Ovary (tissue), 10 donors: ENCODE measurements around the gene LTBP4. TPM values are rescaled to one million over a fixed set of nuclear protein-coding genes. Genes with fewer than 3 reads are reported as not detected.

Experiments
- DNase-seq, 5 donors: peaks; one replicate each; pipeline ENCODE4 v3.0.0-alpha.2; 2019 to 2020
- H3K27ac ChIP-seq, 2 donors: fragments of 200-600 bp; one replicate each; pipeline versions ENCODE4 v1.5.1 to v1.8.0; 2019 to 2022
- H3K27me3 ChIP-seq: fragments of 200-600 bp; one replicate; pipeline ENCODE4 v1.8.0; 2022
- H3K36me3 ChIP-seq: fragments of 200-600 bp; sonication (generic); one replicate; pipeline ENCODE4 v1.5.1; 2019
- H3K4me1 ChIP-seq: one replicate; pipeline ENCODE4 v1.8.1; 2013; ENCODE audit warnings: mild to moderate bottlenecking, moderate library complexity; ENCODE audit not compliant: insufficient read depth
- H3K4me3 ChIP-seq: fragments of 200-600 bp; sonication (generic); one replicate; pipeline ENCODE4 v1.5.1; 2017
- H3K9me3 ChIP-seq, 2 donors: fragments of 200-600 bp in 1 of 2; sonication (generic) in 1 of 2; one replicate each; pipeline versions ENCODE4 v1.5.1 to v1.8.1; 2013 to 2019; ENCODE audit warnings: mild to moderate bottlenecking in 1 of 2, moderate library complexity in 1 of 2
- EP300 ChIP-seq: sonication (generic); formaldehyde crosslinking; IDR thresholded peaks from one replicate; pipeline ENCODE4 v1.6.1; 2017; ENCODE audit warnings: antibody characterized with exemption
- POLR2A ChIP-seq: fragments of 450-650 bp; IDR thresholded peaks from one replicate; pipeline ENCODE4 v1.6.1; 2017; ENCODE audit warnings: antibody characterized with exemption, mild to moderate bottlenecking, moderate library complexity
- WGBS, 3 donors: extraction: QIAGEN DNeasy Blood & Tissue Kit in 1 of 3; methylation state at CpG; one replicate each; pipeline versions ENCODE4 v1.1.5 to v1.1.7; 2013 to 2017; 5-methylcytosine and 5-hydroxymethylcytosine counted together
- intact Hi-C, 4 donors: fragments of 100-400 bp; cut with DNase I; formaldehyde crosslinking; loops; one replicate each; pipeline versions ENCODE4 v1.11.0 to v1.15.1; 2022 to 2023
- long read RNA-seq, 3 donors: library from polyadenylated mRNA in 2 of 3; unstranded in 2 of 3; transcript quantifications; one replicate each; pipeline ENCODE4 v2.0.0 and lab custom pipeline, GENCODE V29; 2021 to 2026
- polyA plus RNA-seq, 2 donors: library from polyadenylated mRNA; stranded (reverse); fragments of 200-250 nt in 1 of 2; fragments of 350-450 nt in 1 of 2; fragmentation: Illumina TruSeq in 1 of 2; extraction: RNeasy Lipid Tissue Mini Kit (QIAGEN cat#74804) in 1 of 2; gene quantifications; one replicate each; pipeline ENCODE4 v1.2.3, GENCODE V29; 2013 to 2014
- total RNA-seq, 7 donors: library from RNA; depleted of rRNA in 2 of 7; stranded (reverse); fragments of >200 nt in 2 of 7; fragmentation: NEBNext Ultra II Directional in 3 of 7; extraction: Animal tissue kit (Norgen Biotek cat#: 25700) in 3 of 7; gene quantifications; one replicate each; pipeline versions ENCODE4 v1.1.0 to v1.2.4, GENCODE V29; 2016 to 2023
- TF ChIP-seq, protein P1 (sequence below), 3 donors: fragments of 450-650 bp in 2 of 3; fragments of 200-600 bp in 1 of 3; IDR thresholded peaks; one replicate each; pipeline versions ENCODE4 v1.5.1 to v1.8.0; 2016 to 2022; ENCODE audit warnings: antibody characterized with exemption in 3 of 3, mild to moderate bottlenecking in 1 of 3
- donor health status: DM: no; HTN: no; CAD: no; lungs with moderate emphysema.
- donor health status: DM: no; HTN: no; CAD: no.
- donor health status: Bipolar disorder and iron deficiency.
- donor health status: DM: yes; HTN: yes; CAD: no.
- donor health status: DM: no; HTN: no; CAD: no.
- donor health status: DM: yes; HTN: yes; CAD: no.

The LTBP4 gene, protein sequence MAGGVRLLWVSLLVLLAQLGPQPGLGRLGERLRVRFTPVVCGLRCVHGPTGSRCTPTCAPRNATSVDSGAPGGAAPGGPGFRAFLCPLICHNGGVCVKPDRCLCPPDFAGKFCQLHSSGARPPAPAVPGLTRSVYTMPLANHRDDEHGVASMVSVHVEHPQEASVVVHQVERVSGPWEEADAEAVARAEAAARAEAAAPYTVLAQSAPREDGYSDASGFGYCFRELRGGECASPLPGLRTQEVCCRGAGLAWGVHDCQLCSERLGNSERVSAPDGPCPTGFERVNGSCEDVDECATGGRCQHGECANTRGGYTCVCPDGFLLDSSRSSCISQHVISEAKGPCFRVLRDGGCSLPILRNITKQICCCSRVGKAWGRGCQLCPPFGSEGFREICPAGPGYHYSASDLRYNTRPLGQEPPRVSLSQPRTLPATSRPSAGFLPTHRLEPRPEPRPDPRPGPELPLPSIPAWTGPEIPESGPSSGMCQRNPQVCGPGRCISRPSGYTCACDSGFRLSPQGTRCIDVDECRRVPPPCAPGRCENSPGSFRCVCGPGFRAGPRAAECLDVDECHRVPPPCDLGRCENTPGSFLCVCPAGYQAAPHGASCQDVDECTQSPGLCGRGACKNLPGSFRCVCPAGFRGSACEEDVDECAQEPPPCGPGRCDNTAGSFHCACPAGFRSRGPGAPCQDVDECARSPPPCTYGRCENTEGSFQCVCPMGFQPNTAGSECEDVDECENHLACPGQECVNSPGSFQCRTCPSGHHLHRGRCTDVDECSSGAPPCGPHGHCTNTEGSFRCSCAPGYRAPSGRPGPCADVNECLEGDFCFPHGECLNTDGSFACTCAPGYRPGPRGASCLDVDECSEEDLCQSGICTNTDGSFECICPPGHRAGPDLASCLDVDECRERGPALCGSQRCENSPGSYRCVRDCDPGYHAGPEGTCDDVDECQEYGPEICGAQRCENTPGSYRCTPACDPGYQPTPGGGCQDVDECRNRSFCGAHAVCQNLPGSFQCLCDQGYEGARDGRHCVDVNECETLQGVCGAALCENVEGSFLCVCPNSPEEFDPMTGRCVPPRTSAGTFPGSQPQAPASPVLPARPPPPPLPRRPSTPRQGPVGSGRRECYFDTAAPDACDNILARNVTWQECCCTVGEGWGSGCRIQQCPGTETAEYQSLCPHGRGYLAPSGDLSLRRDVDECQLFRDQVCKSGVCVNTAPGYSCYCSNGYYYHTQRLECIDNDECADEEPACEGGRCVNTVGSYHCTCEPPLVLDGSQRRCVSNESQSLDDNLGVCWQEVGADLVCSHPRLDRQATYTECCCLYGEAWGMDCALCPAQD (N-terminal part only)
- total RNA-seq (100 to 1,000 TPM; 214 to 840 (median 547) TPM), polyA plus RNA-seq (100 to 1,000 TPM; 152 to 488 TPM)
- long read RNA-seq, donor 1, full-length matches to known transcripts: 17 of 386 reads
- long read RNA-seq, donor 1, partial matches to known transcripts: 326 of 386 reads
- long read RNA-seq, donor 1, other reads (novel, unspliced or antisense): 43 of 386 reads
- long read RNA-seq, donor 2, full-length matches to known transcripts: 9 of 26 reads
- long read RNA-seq, donor 2, partial matches to known transcripts: 17 of 26 reads
- long read RNA-seq, donor 2, other reads (novel, unspliced or antisense): 0 of 26 reads
- long read RNA-seq, donor 3, full-length matches to known transcripts: 190 of 1,444 reads
- long read RNA-seq, donor 3, partial matches to known transcripts: 783 of 1,444 reads
- long read RNA-seq, donor 3, other reads (novel, unspliced or antisense): 471 of 1,444 reads

- WGBS, 3 donors: 0 to 2% (median 1%) methylated on average over 51 to 82 of the region's 82 CpGs
- no peaks in the 10 kb centered on the region for H3K36me3 ChIP-seq
- no peak for TF ChIP-seq EP300
- TF ChIP-seq, protein P1, sequence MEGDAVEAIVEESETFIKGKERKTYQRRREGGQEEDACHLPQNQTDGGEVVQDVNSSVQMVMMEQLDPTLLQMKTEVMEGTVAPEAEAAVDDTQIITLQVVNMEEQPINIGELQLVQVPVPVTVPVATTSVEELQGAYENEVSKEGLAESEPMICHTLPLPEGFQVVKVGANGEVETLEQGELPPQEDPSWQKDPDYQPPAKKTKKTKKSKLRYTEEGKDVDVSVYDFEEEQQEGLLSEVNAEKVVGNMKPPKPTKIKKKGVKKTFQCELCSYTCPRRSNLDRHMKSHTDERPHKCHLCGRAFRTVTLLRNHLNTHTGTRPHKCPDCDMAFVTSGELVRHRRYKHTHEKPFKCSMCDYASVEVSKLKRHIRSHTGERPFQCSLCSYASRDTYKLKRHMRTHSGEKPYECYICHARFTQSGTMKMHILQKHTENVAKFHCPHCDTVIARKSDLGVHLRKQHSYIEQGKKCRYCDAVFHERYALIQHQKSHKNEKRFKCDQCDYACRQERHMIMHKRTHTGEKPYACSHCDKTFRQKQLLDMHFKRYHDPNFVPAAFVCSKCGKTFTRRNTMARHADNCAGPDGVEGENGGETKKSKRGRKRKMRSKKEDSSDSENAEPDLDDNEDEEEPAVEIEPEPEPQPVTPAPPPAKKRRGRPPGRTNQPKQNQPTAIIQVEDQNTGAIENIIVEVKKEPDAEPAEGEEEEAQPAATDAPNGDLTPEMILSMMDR (IDR thresholded peaks at IDR 0.05): peak in 1 of 3 donors; percentile 5
- TF ChIP-seq POLR2A: peak; percentile 41
- no peaks in the 10 kb centered on the region for H3K27me3 ChIP-seq
- peak; percentile 82 to 91 (median 88) for DNase-seq
- H3K27ac ChIP-seq: peak within 1 kb of the TSS; percentile 87 to 92
- intact Hi-C loops: loop anchor here in 3 of 4 donors (5.0 to 10.0 kb wide), 2 partner anchors 137 to 179 kb away; partner anchors contain the start of genes BLVRB (in 2 of the 3) and SPTBN4 (in 2 of the 3)
- H3K4me3 ChIP-seq: peak within 1 kb of the TSS; percentile 60
- H3K9me3 ChIP-seq: no peaks in the 10 kb centered on the region
- H3K4me1 ChIP-seq: peaks cover 13% of the 10 kb centered on the region
Measured at GRCh38 chr19:40601134-40601974, at the start of gene LTBP4. LTBP4 (plus strand) TSS chr19:40601369; CDS start chr19:40601388, 19 bp downstream.

GRCh38 chr19:40552848-40553247 is 48.3 kb upstream of the LTBP4 start:
- WGBS, 3 donors: 86 to 93% (median 92%) methylated on average over 3 of the region's 3 CpGs
- intact Hi-C loops: no loop called here

DNA sequence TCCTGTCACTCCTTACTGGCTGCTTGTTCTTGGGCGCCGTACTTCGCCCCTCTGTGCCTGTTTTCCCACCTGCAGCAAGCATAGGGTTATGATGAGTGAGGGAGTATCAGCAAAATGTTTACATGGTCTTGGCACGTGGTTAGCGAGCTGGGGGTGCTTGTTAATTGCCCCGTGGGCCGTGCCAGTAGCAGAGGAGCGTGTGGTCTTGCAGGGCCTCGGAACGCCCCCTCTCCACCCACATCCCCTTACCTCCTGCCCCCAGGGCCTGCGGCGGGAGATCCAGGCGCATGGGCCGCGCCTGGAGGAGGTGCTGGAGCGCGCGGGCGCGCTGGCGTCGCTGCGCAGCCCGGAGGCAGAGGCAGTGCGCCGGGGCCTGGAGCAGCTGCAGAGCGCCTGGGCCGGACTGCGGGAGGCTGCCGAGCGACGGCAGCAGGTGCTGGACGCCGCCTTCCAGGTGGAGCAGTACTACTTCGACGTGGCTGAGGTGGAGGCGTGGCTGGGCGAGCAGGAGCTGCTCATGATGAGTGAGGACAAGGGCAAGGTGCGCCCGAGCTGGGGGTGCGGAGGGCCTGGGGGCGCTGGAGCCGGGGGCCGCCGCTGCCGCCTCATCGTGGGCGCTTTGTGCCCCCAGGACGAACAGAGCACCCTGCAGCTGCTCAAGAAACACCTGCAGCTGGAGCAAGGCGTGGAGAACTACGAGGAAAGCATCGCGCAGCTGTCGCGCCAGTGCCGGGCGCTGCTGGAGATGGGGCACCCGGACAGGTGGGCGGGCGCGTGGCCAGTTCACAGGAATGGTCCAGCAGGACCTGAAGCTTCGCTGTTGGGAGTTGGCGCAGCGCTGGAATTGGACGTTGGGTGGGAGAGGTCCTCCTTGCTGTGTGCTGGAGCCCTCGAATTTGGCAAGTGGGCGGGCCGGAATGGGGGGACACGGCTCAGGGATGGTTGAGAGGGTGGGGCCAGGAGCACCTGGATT is 47.0 kb upstream of the LTBP4 start:
- no peak overlapping the region for H3K27ac ChIP-seq
- H3K4me3 ChIP-seq: no peak overlapping the region
- H3K4me1 ChIP-seq: no peaks in the 10 kb centered on the region
- intact Hi-C loops: no loop called here
- TF ChIP-seq, protein P1 (IDR thresholded peaks at IDR 0.05): no peak
- TF ChIP-seq EP300: no peak
- no peak for TF ChIP-seq POLR2A
- H3K9me3 ChIP-seq: no peaks in the 10 kb centered on the region
- WGBS, 3 donors: 53 to 62% (median 54%) methylated on average over 69 of the region's 69 CpGs
- no peak for DNase-seq
- no peaks in the 10 kb centered on the region for H3K27me3 ChIP-seq
- no peaks in the 10 kb centered on the region for H3K36me3 ChIP-seq

More at GRCh38 chr19:40552848-40553247, 48.3 kb upstream of the LTBP4 start:
- no peak for DNase-seq
- Histone ChIP-seq H3K4me3 (no peak overlapping the region), H3K27ac (no peak overlapping the region), H3K9me3 (no peaks in the 10 kb centered on the region), H3K4me1 (no peaks in the 10 kb centered on the region), H3K27me3 (no peaks in the 10 kb centered on the region), H3K36me3 (no peaks in the 10 kb centered on the region)
- TF ChIP-seq POLR2A (no peak), EP300 (no peak)
